ENCODE results near the gene PPTC7.
"Not testable (repeated sequence)": the region's sequence is repeated elsewhere in the genome, so short reads cannot be mapped to it uniquely, and the experiment has no call there.

PPTC7 gene

GRCh38 chr12:110531741-110532333 is 51.3 kb downstream of the PPTC7 start:
- FAIRE-seq = no peak

GRCh38 chr12:110530511-110530910 is 52.6 kb downstream of the PPTC7 start:
- no peak for FAIRE-seq

GRCh38 chr12:110528277-110528839 is 54.8 kb downstream of the PPTC7 start:
- FAIRE-seq = no peak

- not testable (repeated sequence) for FAIRE-seq
These were observed 62.0 kb downstream of the PPTC7 start for GRCh38 chr12:110520876-110521712.

- FAIRE-seq = not testable (repeated sequence)
These were observed 65.1 kb downstream of the PPTC7 start for GRCh38 chr12:110518014-110518413.

GRCh38 chr12:110516995-110517394 is 66.1 kb downstream of the PPTC7 start:
- no peak for FAIRE-seq

- no peak for FAIRE-seq
These were observed 68.8 kb downstream of the PPTC7 start for GRCh38 chr12:110514363-110514762.

- FAIRE-seq = no peak
These were observed 69.3 kb downstream of the PPTC7 start for GRCh38 chr12:110513842-110514241.

GRCh38 chr12:110508071-110508586 is 75.0 kb downstream of the PPTC7 start:
- no peak for FAIRE-seq

- no peak for FAIRE-seq
These were observed 77.8 kb downstream of the PPTC7 start for GRCh38 chr12:110505332-110505731.

GRCh38 chr12:110503432-110503831 is 79.7 kb downstream of the PPTC7 start:
- no peak for FAIRE-seq

- FAIRE-seq = peak; percentile 87
These were observed 81.1 kb downstream of the PPTC7 start, which contains the start of the genes RAD9B and VPS29 for GRCh38 chr12:110501752-110502738. TSS of gene RAD9B (plus strand) at chr12:110502331. CDS start at chr12:110502338, 7 bp downstream. TSS of gene VPS29 (minus strand) at chr12:110502111. CDS start at chr12:110502051, 60 bp downstream.

GRCh38 chr12:110501399-110501751 is 81.7 kb downstream of the PPTC7 start:
- no peak for FAIRE-seq

GRCh38 chr12:110498984-110499706 is 84.0 kb downstream of the PPTC7 start:
- FAIRE-seq = no peak
